AG04450 (cell line): Measurements from ENCODE around the gene PRR16. TPM values are rescaled to one million over a fixed set of nuclear protein-coding genes. Genes with fewer than 3 reads are reported as not detected.

ENCODE experiments used
- CTCF ChIA-PET: fragments of 300-600, 350-600 bp; formaldehyde crosslinking; extraction: SDS; loops from one replicate; lab custom pipeline; 2022; ENCODE audit warnings: antibody characterized with exemption, inconsistent platforms; lab: Charles Lee
- POLR2A ChIA-PET: fragments of 350-600 bp; formaldehyde crosslinking; extraction: SDS; loops from one replicate; lab custom pipeline; 2021; ENCODE audit warnings: antibody characterized with exemption, inconsistent platforms; lab: Yijun Ruan, JAX
- DNase-seq: peaks from one replicate; pipeline ENCODE4 v3.0.0-alpha.2; 2011; ENCODE audit warnings: low read depth, low spot score
- H3K27ac ChIP-seq: one replicate; pipeline ENCODE4 v1.5.1; 2012; ENCODE audit warnings: low read depth, low read length, control low read depth
- H3K27me3 ChIP-seq: one replicate; pipeline ENCODE4 v1.6.0; 2012; ENCODE audit warnings: low read length; ENCODE audit not compliant: control insufficient read depth, insufficient read depth
- H3K4me3 ChIP-seq: 2 replicates; pipeline ENCODE4 v1.5.1; 2011; ENCODE audit warnings: mild to moderate bottlenecking, low read depth, low read length, control low read depth
- H3K9me3 ChIP-seq: 2 replicates; pipeline ENCODE4 v1.5.1; 2012; ENCODE audit warnings: low read length; ENCODE audit not compliant: control insufficient read depth, insufficient read depth
- CTCF ChIP-seq: IDR thresholded peaks from 2 replicates; pipeline ENCODE4 v1.5.1; 2011; ENCODE audit warnings: low read depth, low read length, control low read depth, inconsistent platforms
- polyA plus RNA-seq: library from polyadenylated mRNA; depleted of rRNA; stranded (reverse); fragments of >200 nt; gene quantifications from 2 replicates; pipeline ENCODE4 v1.2.3, GENCODE V29; 2011

PRR16 gene
- polyA plus RNA-seq, 1 experiment, result 26.8 TPM

GRCh38 chr5:120538149-120538548, 74.0 kb downstream of the PRR16 start:
- DNase-seq, result no peak
- CTCF ChIA-PET, result no interaction called here
- Histone ChIP-seq H3K4me3 (no peak overlapping the region), H3K9me3 (no peaks in the 10 kb centered on the region), H3K27ac (no peak overlapping the region), H3K27me3 (no peaks in the 10 kb centered on the region)
- no peak for TF ChIP-seq CTCF
- POLR2A ChIA-PET, result no interaction called here

GRCh38 chr5:120538644-120539043, 74.5 kb downstream of the PRR16 start:
- CTCF ChIA-PET, result no interaction called here
- POLR2A ChIA-PET, result no interaction called here
- DNase-seq, result no peak
- peak overlapping the region; percentile 62 for H3K27ac ChIP-seq
- no peak for TF ChIP-seq CTCF
- no peak overlapping the region for H3K4me3 ChIP-seq
- H3K9me3 ChIP-seq, result no peaks in the 10 kb centered on the region
- no peaks in the 10 kb centered on the region for H3K27me3 ChIP-seq

GRCh38 chr5:120539471-120539870, 75.4 kb downstream of the PRR16 start:
- Histone ChIP-seq H3K9me3 (no peaks in the 10 kb centered on the region), H3K27ac (no peak overlapping the region), H3K4me3 (no peak overlapping the region), H3K27me3 (no peaks in the 10 kb centered on the region)
- no peak for TF ChIP-seq CTCF
- ChIA-PET CTCF (no interaction called here), POLR2A (no interaction called here)
- no peak for DNase-seq

- no peak for DNase-seq
- H3K27me3 ChIP-seq, result no peaks in the 10 kb centered on the region
- ChIA-PET CTCF (no interaction called here), POLR2A (no interaction called here)
- H3K4me3 ChIP-seq, result no peak overlapping the region
- H3K27ac ChIP-seq, result no peak overlapping the region
- no peak for TF ChIP-seq CTCF
- H3K9me3 ChIP-seq, result no peaks in the 10 kb centered on the region
Observed at GRCh38 chr5:120540097-120540496, 76.0 kb downstream of the PRR16 start.

- Histone ChIP-seq H3K27ac (no peak overlapping the region), H3K27me3 (no peaks in the 10 kb centered on the region), H3K4me3 (no peak overlapping the region), H3K9me3 (no peaks in the 10 kb centered on the region)
- DNase-seq, result no peak
- TF ChIP-seq CTCF, result no peak
- CTCF ChIA-PET, result no interaction called here
- POLR2A ChIA-PET, result no interaction called here
Observed at GRCh38 chr5:120544043-120544442, 79.9 kb downstream of the PRR16 start.
